Stimulated activated naive CD4-positive, alpha-beta T cell treated with Interleukin-2 at 50 U/mL for 16 hours (primary cell): Measurements from ENCODE around the gene CCDC192.

Source experiments
- DNase-seq: peaks from one replicate; lab custom pipeline; 2025; lab: John Stamatoyannopoulos, UW

CCDC192 gene

DNA sequence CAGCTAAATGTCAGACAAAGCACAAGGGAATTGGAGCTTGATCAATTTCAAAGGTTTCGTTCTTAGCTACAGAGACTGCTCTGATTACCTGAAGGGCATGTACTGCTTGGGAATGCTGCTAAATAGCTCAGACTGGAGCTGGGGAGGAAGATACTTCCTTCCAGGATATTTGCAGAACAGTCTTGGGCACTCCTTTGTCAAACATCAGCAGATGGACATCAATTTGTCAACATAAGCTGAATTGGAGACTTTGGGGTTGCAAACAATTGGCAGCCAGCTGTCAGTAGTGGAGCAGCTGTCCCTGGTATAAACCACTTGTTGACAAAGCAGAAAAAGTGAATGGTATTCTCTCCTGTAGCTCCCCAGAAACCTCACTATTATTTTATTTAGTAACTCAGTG, 182.0 kb downstream of the CCDC192 start:
- no peak for DNase-seq

DNA sequence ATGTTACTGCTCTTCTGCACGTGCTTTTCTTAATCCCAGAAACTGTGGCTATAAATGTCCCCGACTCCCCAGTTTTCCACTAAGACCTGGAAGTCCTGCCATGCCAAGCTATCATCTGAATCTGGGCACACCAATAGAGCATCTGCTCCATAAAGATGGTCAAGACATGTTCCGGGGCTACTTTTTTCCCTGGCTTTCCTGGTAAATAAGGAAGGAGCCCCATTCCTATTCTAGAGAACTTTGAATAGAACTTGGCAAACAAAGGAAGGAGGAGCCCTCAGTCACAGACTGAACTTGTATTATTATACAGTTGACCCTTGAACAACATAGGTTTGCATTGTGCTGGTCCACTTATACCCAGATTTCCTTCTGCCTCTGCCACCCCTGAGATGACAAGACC, 182.9 kb downstream of the CCDC192 start:
- DNase-seq = no peak

- DNase-seq = no peak
Measured at GRCh38 chr5:127887282-127887681, 184.1 kb downstream of the CCDC192 start.

DNA sequence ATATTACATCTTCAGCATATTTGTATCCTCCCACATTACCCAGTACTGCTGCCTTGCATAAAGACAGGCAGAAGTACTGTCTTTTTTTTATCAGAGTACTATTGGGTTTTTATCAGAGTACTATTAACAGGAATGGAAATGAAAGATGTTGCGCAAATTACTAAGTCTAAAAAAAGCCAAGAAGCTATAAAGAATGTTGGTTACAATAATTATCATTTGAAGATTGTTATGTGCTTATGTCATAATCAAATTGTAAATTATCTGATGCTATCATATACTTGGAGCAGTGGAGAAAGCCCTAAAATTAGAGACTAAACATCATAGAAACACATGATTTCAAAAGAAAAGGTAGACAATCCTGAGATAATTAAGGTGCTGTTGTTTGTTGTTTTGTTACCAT, 188.8 kb downstream of the CCDC192 start:
- no peak for DNase-seq

DNA sequence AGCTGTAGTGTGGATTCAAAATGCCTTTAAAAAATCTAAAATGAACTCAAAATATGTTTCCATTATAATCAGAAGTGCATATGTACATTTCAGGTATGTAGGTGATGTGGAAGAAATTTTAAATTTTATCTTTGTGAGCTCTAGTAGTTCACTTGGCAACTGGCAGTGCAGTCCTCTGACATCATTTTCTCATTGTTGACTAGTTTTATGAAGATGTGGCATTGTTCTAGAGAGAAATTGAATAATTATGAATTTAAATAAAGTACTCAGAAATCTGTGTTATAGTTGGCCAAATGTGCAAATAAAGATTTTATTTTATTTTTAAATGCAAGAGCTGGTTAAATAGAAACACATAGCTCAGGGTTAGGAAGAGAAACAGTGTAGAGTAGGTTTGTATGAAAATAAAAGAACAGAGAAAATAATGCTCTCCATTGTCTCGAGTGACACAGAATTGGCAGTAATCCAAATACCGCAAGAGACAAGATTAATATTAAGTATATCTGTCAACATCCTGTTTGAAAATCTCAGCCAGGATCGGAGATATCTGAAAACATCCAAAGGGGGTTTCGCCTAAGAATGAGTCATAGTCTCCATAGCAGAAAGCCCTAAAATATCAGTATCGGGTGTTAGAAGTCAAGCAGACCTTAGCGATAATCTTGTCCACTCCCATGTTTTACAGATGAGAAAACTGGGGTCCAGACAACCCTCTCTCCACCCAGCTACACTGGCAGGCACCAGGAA, 189.4 kb downstream of the CCDC192 start:
- DNase-seq = no peak

- DNase-seq = no peak
Measured at GRCh38 chr5:127893232-127893631, 190.0 kb downstream of the CCDC192 start.

GRCh38 chr5:127894461-127894860, 191.3 kb downstream of the CCDC192 start:
- no peak for DNase-seq

- DNase-seq = no peak
Measured at GRCh38 chr5:127898551-127899213, 195.5 kb downstream of the CCDC192 start.

DNA sequence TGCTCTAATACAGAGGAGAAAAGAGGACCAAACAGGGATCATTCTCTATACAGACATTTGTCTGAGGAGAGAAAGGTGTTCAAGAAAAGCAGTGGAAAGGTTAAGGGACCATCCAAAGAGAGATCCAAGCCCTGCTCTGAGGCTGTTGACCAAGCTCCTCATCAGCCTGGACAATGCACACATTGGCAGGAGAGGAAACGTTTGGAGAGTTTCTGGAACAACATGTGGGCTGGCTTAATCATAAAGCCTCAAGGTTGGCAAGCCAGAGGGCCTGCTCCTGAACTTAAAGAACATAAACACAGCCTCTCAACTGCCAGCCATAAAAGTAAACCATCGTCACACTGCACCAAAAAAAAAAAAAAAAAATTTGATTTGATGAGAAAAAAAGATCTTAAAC, 196.0 kb downstream of the CCDC192 start:
- no peak for DNase-seq

- no peak for DNase-seq
Measured at GRCh38 chr5:127906562-127907204, 203.5 kb downstream of the CCDC192 start.

DNA sequence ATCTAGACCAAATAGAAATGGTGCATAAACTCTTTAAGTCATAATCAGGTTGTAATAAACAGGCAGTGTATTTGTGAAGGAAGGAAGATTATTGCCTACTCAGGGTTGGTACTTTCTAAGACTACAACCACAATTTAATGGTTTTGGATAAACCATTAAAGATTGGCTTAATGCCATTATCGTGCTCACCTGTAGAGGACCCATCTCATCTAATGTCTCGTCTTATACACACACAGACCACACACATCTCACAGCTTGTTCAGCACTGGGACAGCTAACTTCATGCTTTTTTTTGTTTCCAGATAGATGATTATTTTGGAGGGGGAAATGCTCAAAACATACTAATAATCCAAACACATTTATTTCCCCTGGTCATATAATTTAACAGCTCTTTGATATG, 204.7 kb downstream of the CCDC192 start:
- no peak for DNase-seq

DNA sequence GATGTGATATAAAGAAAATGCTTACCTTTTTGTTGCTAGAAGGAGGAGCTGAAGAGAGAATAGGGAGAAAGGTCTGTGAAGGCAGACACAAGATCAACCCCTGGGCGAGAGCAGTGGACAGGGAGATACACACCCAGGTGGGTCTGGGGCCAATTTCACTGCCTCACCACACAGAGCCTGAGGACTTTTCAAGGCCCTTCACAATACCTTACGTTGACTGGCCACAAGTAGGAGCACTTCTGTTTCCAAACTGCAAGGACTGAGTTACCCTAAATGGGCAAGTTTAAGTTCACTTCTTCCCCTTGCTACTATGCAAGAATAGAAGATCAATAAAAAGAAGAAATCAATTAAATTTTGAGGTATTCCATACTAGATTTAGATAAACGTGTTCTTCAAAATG, 205.9 kb downstream of the CCDC192 start:
- no peak for DNase-seq

DNA sequence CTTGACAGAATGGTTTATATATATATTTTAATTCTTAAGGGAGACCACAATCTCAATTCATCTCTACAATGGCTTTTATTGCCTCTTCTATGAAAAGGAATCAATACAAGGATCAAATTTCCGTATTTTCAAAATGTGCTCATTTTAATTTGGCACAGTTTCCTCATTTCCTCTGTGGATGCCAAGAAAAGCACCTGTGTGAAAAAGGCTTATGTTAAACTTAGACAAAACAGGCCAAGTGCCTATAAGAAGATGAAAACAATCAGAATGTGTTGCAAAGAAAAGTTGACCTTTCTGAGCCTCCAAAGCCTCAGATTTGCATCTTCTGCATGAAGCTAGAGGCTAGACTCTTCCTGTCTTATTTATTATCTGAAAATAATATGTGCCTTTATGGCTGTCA, 206.6 kb downstream of the CCDC192 start:
- no peak for DNase-seq

- no peak for DNase-seq
Measured at GRCh38 chr5:127910307-127910956, 207.2 kb downstream of the CCDC192 start.

- no peak for DNase-seq
Measured at GRCh38 chr5:127911619-127912018, 208.4 kb downstream of the CCDC192 start.

- no peak for DNase-seq
Measured at GRCh38 chr5:127912411-127912810, 209.2 kb downstream of the CCDC192 start.

GRCh38 chr5:127916885-127917573, 213.8 kb downstream of the CCDC192 start:
- no peak for DNase-seq

DNA sequence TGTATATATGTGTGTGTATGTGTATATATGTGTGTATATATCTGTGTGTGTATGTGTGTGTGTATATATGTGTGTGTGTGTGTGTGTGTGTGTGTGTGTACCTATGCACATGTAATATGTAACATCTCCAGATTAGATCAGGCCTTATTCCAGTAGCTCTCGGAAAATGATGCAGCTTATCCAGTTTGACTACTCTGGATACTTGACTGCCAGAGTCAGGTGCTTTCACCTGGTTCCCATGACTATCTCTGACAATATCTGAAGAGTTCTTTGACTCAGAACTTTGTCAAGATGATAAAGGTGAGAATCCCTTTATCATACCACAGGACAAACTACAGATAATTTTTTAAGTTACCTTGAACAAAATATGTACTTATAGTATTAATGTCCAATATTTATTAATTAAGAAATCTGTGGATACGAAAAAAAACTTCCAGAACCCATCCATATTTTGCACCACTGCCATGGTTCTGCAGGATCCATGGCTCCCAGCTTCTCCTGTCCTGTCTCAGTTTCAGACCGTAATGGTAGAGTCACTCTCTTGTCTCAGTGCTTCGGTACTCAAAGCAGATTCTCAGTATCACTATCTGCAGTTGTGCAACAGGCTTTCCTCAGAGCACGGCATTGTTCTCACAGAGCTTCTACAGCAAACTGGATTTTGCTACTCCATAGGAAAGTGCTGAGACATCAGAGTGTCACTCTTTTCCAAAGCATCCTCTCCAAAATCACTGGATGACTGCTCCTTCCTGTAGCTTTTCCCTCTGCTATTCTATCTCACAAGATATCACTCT, 216.0 kb downstream of the CCDC192 start:
- DNase-seq = no peak

- no peak for DNase-seq
Measured at GRCh38 chr5:127919818-127920217, 216.6 kb downstream of the CCDC192 start.

DNA sequence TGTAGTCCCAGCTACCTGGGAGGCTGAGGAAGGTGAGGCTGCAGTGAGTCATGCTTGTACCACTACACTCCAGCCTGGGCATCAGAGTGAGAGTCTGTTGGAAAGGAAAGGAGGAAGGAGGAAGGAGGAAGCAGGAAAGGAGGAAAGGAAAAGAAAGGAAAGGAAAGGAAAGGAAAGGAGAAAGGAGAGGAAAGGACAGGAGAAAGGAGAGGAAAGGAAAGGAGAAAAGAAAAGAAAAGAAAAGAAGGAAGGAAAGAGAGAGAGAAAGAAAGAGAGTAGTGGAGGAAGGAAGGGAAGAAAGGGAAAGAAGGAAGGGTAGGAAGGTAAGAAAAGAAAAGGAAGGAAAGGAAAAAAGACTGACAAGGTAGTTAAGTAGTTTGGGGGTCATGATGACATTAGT, 217.7 kb downstream of the CCDC192 start:
- DNase-seq = no peak

DNA sequence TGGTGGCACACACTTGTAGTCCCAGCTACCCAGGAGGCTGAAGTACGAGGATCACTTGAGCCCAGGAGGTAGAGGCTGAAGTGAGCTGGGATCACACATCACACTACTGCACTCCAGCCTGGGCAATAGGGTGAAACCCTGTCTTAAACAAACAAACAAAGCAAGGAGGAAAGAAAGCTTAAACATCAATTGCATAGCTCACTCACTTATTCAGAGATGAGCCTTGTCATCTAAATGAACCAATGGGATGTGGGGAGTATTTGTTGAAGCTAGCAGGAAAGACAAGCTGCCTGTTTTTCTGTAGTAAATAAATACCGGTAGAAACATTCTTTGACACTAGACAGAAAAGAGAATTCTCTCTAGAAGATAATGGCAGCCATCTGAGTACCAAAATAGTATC, 219.4 kb downstream of the CCDC192 start:
- no peak for DNase-seq
